ENCODE data around the gene ATG16L1.

The ATG16L1 gene

GRCh38 chr2:233338812-233339368 is 87.4 kb downstream of the ATG16L1 start:
- CTCF ChIA-PET, result interaction anchor here (0.6 to 1.2 kb wide), 2 partner anchors 15 to 524 kb away, joined by 3 to 4 read pairs; no protein-coding TSS in a partner anchor
- TF ChIP-seq CTCF (IDR thresholded peaks at IDR 0.05; ENCODE audit: control extremely low read depth, extremely low read depth, low read depth, missing control alignments), result no peak
- POLR2A ChIA-PET, result no interaction called here
- no peak for DNase-seq (ENCODE audit: extremely low spot score)

GRCh38 chr2:233339427-233339826 is 88.0 kb downstream of the ATG16L1 start:
- ChIA-PET CTCF (interaction anchor here (1.5 kb wide), 1 partner anchor 14 kb away, joined by 4 read pairs; no protein-coding TSS in a partner anchor), POLR2A (no interaction called here)
- no peak for TF ChIP-seq CTCF (IDR thresholded peaks at IDR 0.05; ENCODE audit: control extremely low read depth, extremely low read depth, low read depth, missing control alignments)
- DNase-seq (ENCODE audit: extremely low spot score), result no peak

- DNase-seq (ENCODE audit: extremely low spot score), result no peak
- TF ChIP-seq CTCF (IDR thresholded peaks at IDR 0.05; ENCODE audit: control extremely low read depth, extremely low read depth, low read depth, missing control alignments), result no peak
- ChIA-PET CTCF (interaction anchor here (1.8 to 2.1 kb wide), 2 partner anchors 9 to 10 kb away, joined by 5 to 7 read pairs; no protein-coding TSS in a partner anchor), POLR2A (no interaction called here)
Measured at GRCh38 chr2:233341296-233341695, 89.8 kb downstream of the ATG16L1 start.

GRCh38 chr2:233342301-233342700 is 90.8 kb downstream of the ATG16L1 start:
- POLR2A ChIA-PET, result no interaction called here
- no peak for TF ChIP-seq CTCF (IDR thresholded peaks at IDR 0.05; ENCODE audit: control extremely low read depth, extremely low read depth, low read depth, missing control alignments)
- CTCF ChIA-PET, result interaction anchor here (1.0 to 1.8 kb wide), 3 partner anchors 11 to 20 kb away, joined by 3 to 5 read pairs (median 3); no protein-coding TSS in a partner anchor
- DNase-seq (ENCODE audit: extremely low spot score), result no peak

GRCh38 chr2:233343171-233343705 is 91.8 kb downstream of the ATG16L1 start:
- POLR2A ChIA-PET, result no interaction called here
- DNase-seq (ENCODE audit: extremely low spot score), result no peak
- CTCF ChIA-PET, result interaction anchor here (1.0 to 2.0 kb wide), 3 partner anchors 11 to 14 kb away, joined by 3 to 10 read pairs (median 4); partner anchors contain the start of gene DGKD
- TF ChIP-seq CTCF (IDR thresholded peaks at IDR 0.05; ENCODE audit: control extremely low read depth, extremely low read depth, low read depth, missing control alignments), result no peak
